GM21737 (cell line): ENCODE measurements around the gene PGS1.
A peak's percentile ranks its signal among the peaks of the same experiment; 100 is the strongest.

Source experiments
- ATAC-seq: cut with Tn5 transposase; IDR thresholded peaks from one replicate; pipeline ENCODE4 v1.9.1; 2021; ENCODE audit warnings: mild to moderate bottlenecking, moderate library complexity; ENCODE audit not compliant: unreplicated experiment

The PGS1 gene

DNA sequence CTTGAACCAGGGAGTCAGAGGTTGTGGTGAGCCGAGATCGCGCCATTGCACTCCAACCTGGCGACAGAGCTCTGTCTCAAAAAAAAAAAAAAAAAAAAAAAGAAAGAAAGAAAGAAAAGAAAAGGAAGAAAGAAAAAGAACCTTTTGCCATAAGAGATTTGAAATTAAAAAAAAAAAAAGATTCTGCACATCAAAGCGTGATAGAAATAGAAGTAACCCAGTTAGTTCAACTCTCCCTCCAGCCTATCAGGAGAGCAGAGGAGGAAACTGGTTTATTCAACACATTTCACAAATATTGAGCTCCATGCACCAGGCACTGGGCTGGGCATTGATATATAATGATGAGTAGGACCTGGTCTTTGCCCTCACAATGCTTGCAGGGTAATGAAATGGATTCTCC lies 16.2 kb upstream of the PGS1 start:
- ATAC-seq: no peak

- ATAC-seq: no peak
These were observed 15.8 kb upstream of the PGS1 start for GRCh38 chr17:78362671-78363070.

GRCh38 chr17:78364436-78365281 lies 13.8 kb upstream of the PGS1 start:
- ATAC-seq: no peak

- no peak for ATAC-seq
These were observed 12.8 kb upstream of the PGS1 start for GRCh38 chr17:78365561-78366108.

GRCh38 chr17:78366109-78366848 lies 12.2 kb upstream of the PGS1 start:
- ATAC-seq: peak; percentile 61

GRCh38 chr17:78367193-78367592 lies 11.3 kb upstream of the PGS1 start:
- ATAC-seq: no peak

GRCh38 chr17:78368348-78368747 lies 10.1 kb upstream of the PGS1 start:
- ATAC-seq: no peak

GRCh38 chr17:78368854-78369495 lies 9.5 kb upstream of the PGS1 start:
- ATAC-seq: no peak

DNA sequence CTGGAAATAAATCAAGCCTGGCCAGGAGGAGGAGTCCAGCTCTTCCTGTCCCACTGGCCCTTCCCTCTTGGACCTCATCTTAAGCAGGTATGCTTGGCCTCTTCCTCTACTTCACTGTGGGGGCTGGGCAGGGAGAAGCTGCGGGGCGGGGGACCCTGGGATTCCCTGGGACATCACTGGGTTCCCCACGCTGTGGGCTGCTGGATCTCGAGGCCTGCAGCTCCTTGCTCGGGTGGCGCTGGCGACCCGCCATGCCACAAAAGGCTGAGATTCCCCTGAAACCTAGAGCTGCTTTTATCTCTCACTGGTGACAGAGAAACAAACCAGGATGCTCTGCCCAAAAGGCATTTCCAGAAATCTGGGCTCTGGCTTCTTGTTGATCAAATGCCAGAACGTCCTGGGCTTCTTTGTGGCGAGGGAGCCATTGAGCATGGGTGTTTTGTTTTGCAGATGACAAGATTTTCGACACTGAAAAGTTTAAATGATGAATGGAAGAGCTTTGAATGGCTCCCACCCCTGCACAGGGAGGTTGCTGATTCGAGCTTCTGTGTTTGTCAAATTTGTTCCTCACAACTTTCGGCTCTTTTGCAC lies 8.6 kb upstream of the PGS1 start:
- ATAC-seq: no peak

GRCh38 chr17:78371056-78371455 lies 7.4 kb upstream of the PGS1 start:
- no peak for ATAC-seq

- no peak for ATAC-seq
These were observed 5.6 kb upstream of the PGS1 start for GRCh38 chr17:78372841-78373240.

DNA sequence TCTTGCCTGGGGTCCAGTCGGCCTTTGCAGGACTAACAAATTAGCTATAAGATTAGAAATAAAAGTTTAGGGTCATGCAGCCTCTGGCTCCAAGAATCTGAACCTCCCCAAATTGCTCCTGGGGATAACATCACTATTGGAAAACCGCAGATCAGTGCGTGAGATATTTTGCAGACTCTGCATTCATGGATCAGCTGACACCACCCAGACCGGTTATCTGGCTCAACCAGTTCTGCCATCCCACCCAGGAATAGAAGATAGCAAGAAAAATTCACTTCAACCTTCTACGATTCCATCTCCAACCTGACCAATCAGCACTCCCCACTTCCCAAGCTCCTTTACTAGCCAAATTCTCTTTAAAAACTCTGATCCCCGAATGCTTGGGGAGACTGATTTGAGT lies 4.3 kb upstream of the PGS1 start:
- ATAC-seq: no peak

- ATAC-seq: no peak
These were observed 3.7 kb upstream of the PGS1 start for GRCh38 chr17:78374631-78375274.

GRCh38 chr17:78375401-78376151 lies 2.9 kb upstream of the PGS1 start:
- ATAC-seq: no peak

DNA sequence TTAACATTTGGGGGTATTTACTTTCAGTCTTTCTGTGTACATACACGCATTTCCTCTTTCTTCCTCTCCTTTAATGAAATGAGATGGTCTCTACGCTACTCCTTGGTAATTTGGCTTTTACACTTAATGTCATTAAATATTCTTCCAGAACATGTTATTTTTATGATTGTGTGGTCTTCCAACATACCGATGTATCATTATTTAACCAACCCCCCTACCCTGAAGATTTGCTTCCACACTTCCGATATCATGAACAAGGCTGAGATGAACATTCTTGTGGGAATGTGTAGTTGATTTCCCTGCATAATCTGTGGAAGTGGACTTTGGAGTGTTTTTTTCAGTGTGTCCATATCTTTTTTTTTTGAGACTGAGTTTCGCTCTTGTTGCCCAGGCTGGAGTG lies 2.3 kb upstream of the PGS1 start:
- ATAC-seq: no peak

DNA sequence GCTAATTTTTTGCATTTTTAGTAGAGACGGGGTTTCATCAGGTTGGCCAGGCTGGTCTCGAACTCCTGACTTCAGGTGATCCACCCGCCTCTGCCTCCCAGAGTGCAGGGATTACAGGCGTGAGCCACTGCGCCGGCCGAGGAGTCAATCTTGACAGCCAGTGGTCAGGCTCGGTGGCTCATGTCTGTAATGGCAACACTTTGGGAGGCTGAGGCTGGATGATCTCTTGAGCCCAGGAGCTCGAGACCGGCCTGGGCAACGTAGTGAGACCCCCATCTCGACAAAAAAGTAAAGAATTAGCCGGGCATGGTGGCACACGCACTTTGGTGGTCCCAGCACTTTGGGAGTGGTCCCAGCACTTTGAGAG lies 608 bp upstream of the PGS1 start:
- ATAC-seq: no peak

GRCh38 chr17:78379131-78379491 lies 662 bp downstream of the PGS1 start:
- ATAC-seq: no peak

GRCh38 chr17:78380370-78380769 lies 1.9 kb downstream of the PGS1 start:
- ATAC-seq: no peak

DNA sequence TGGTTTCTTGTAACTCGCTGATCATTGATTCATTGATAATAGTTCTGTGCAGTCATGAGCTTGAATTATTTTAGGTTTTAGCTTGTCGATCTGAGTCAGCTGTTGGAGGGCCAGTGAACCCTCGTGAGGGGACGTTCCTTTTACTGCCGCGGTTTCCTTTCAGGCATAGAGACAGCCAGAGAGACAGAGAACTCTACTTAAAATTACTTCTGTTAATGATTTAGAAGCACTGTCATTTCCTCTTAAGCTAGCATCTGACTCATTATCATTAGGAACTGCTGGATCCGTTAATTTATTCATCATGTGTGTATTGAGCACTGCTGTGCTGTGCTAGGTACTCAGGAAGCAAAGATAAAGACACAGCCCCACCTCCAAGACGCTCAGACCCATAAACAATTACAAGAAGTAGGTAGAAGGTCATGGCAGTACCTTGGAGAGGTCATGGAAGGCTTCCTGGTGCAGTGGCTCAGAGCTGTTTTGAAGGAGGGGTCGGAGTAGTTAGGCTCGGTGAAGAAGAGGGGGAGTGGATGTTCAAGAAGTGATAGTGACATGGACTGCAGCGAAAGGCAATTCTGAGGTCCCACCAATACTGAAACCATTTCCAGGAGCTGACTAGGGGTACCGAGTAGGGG lies 3.3 kb downstream of the PGS1 start:
- ATAC-seq: no peak
